SK-N-SH (cell line): ENCODE data around the gene LONRF3.

ENCODE experiments used
- FOXM1 ChIP-seq: IDR thresholded peaks from 2 replicates; pipeline ENCODE4 v1.4.0; 2012; ENCODE audit warnings: low read depth, mild to moderate bottlenecking
- GABPA ChIP-seq: IDR thresholded peaks from 2 replicates; pipeline ENCODE4 v1.4.0; 2012; ENCODE audit warnings: low read depth, mild to moderate bottlenecking
- POLR2AphosphoS5 ChIP-seq: IDR thresholded peaks from 2 replicates; pipeline ENCODE4 v1.6.1; 2012; ENCODE audit warnings: low read depth, low read length

DNA sequence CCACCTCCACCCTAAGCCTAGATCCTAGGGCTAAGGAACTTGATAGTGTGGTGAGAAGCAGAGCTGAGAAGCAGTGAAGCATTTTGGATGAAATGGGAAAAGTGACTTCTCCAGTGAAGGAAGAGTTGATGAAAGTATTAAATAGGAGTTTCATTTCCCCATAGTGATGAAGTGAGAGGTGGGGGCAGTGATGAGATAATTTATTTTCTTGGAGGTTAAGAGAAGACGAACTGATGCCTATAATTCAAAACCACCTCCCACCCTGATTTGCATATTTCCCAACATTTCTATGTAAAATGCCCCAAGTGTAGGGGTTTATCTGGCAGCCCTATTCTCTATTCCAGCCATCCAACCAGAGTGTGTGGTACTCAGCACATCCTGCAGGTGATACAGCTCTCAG lies 6.3 kb downstream of the LONRF3 start:
- TF ChIP-seq GABPA (no peak), FOXM1 (no peak), POLR2AphosphoS5 (no peak)
